Astrocyte (in vitro differentiated cells and primary cell): Measurements from ENCODE around the gene TEX14.

ENCODE experiments used
- CTCF ChIP-seq: IDR thresholded peaks from 2 replicates; pipeline ENCODE4 v1.5.1; 2011; ENCODE audit warnings: low read depth, mild to moderate bottlenecking, inconsistent platforms, low read length, moderate library complexity; ENCODE audit not compliant: insufficient read depth
- EZH2 ChIP-seq: IDR thresholded peaks from 2 replicates; pipeline ENCODE4 v1.6.1; 2012; ENCODE audit warnings: mild to moderate bottlenecking, low read length, inconsistent platforms; ENCODE audit not compliant: insufficient read depth

- TF ChIP-seq CTCF (no peak), EZH2 (no peak)
Measured at GRCh38 chr17:58658804-58659713, 32.8 kb downstream of the TEX14 start.
